ENCODE results near the gene CKS1B.

DNA sequence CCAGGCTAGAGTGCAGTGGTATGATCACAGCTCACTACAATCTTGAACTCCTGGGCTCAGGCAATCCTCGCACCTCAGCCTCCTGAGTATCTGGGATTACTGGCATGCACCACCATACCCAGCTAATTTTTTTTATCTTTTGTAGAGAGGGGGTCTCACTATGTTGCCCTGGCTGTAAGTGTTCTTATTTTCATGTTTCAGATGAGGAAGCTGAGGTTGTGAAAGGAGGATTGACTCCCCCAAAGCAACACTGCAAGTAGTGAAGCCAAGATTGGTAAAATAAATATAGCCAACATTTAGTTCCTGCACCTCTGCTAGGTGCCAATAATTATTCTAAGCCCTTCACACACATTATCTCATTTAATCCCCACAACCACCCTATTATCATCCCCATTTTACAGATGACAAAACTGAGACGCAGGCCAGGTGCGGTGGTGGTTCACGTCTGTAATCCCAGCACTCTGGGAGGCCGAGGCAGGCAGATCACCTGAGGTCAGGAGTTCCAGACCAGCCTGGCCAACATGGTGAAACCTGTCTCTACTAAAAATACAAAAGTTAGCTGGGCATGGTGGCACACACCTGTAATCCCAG is 40.0 kb upstream of the CKS1B start:
- no peak for TF ChIP-seq TAF1 (IDR thresholded peaks at IDR 0.05; ENCODE audit: borderline replicate concordance, insufficient read depth, low read length)
- TF ChIP-seq SIN3A (IDR thresholded peaks at IDR 0.05; ENCODE audit: borderline replicate concordance, insufficient read depth, low read length): no peak
